Naive thymus-derived CD4-positive, alpha-beta T cell (primary cell): Measurements from ENCODE around the gene SEPTIN12. TPM values are rescaled to one million over a fixed set of nuclear protein-coding genes. Genes with fewer than 3 reads are reported as not detected.
"Not testable (repeated sequence)": the region's sequence is repeated elsewhere in the genome, so short reads cannot be mapped to it uniquely, and the experiment has no call there.

ENCODE experiments used
- ATAC-seq: fragments of 150-1000 bp; cut with Tn5 transposase; 2 replicates; pipeline ENCODE4 v1.10.0; 2021; ENCODE audit warnings: mild to moderate bottlenecking, moderate library complexity
- CTCF ChIA-PET: fragments of 350-600 bp; sonication (Branson Sonifier 250); formaldehyde crosslinking; loops from one replicate; lab custom pipeline; 2021; ENCODE audit warnings: antibody characterized with exemption; lab: Charles Lee
- POLR2A ChIA-PET: fragments of 350-600 bp; sonication (Branson Sonifier 250); formaldehyde crosslinking; loops from one replicate; lab custom pipeline; 2021; ENCODE audit warnings: antibody characterized with exemption, inconsistent platforms; lab: Charles Lee
- DNase-seq, 9 donors: peaks; one replicate each; pipeline versions ENCODE4 v3.0.0 to v3.0.0-alpha.2; 2020 to 2022; ENCODE audit warnings: mixed read lengths in 1 of 9
- H3K27ac ChIP-seq: one replicate; pipeline ENCODE4 v1.7.0; 2013; ENCODE audit warnings: mild to moderate bottlenecking, low read depth, low read length, moderate library complexity
- H3K27me3 ChIP-seq, 2 donors: one replicate each; pipeline ENCODE4 v1.7.0; 2013; ENCODE audit warnings: low read length in 2 of 2, mild to moderate bottlenecking in 2 of 2, moderate library complexity in 2 of 2; ENCODE audit not compliant: control insufficient read depth in 2 of 2, insufficient read depth in 2 of 2
- H3K36me3 ChIP-seq, 3 experiments: 1 replicate in 2 of 3; 2 replicates in 1 of 3; pipeline ENCODE4 v1.7.0; 2013; ENCODE audit warnings: low read length in 3 of 3, mild to moderate bottlenecking in 3 of 3, moderate library complexity in 1 of 3; ENCODE audit not compliant: insufficient read depth in 3 of 3, control insufficient read depth in 2 of 3
- H3K4me1 ChIP-seq, 2 donors: one replicate each; pipeline ENCODE4 v1.7.0; 2013; ENCODE audit warnings: low read length in 2 of 2, mild to moderate bottlenecking in 2 of 2, moderate library complexity in 1 of 2; ENCODE audit not compliant: control insufficient read depth in 2 of 2, insufficient read depth in 2 of 2
- H3K4me3 ChIP-seq: 2 replicates; pipeline ENCODE4 v1.7.0; 2013; ENCODE audit warnings: mild to moderate bottlenecking, low read length
- H3K9me3 ChIP-seq, 3 experiments: 1 replicate in 2 of 3; 2 replicates in 1 of 3; pipeline ENCODE4 v1.7.0; 2013; ENCODE audit warnings: low read length in 3 of 3; ENCODE audit not compliant: control insufficient read depth in 2 of 3
- H3K27ac Mint-ChIP-seq, 9 donors: one replicate each; pipeline ENCODE4 v1.8.0; 2020 to 2022; ENCODE audit warnings: mixed read lengths in 9 of 9, mild to moderate bottlenecking in 8 of 9, moderate library complexity in 5 of 9, inconsistent platforms in 2 of 9
- H3K27me3 Mint-ChIP-seq, 5 donors: one replicate each; pipeline ENCODE4 v1.8.0; 2021 to 2022; ENCODE audit warnings: mixed read lengths in 5 of 5, mild to moderate bottlenecking in 1 of 5
- H3K36me3 Mint-ChIP-seq, 5 donors: one replicate each; pipeline ENCODE4 v1.8.0; 2020 to 2022; ENCODE audit warnings: mixed read lengths in 5 of 5, mild to moderate bottlenecking in 3 of 5, inconsistent platforms in 1 of 5
- H3K4me1 Mint-ChIP-seq, 7 donors: one replicate each; pipeline ENCODE4 v1.8.0; 2020 to 2022; ENCODE audit warnings: mixed read lengths in 7 of 7, mild to moderate bottlenecking in 3 of 7, inconsistent platforms in 1 of 7
- H3K4me3 Mint-ChIP-seq, 10 donors: one replicate each; pipeline ENCODE4 v1.8.0; 2020 to 2022; ENCODE audit warnings: mild to moderate bottlenecking in 10 of 10, mixed read lengths in 10 of 10, moderate library complexity in 6 of 10, inconsistent platforms in 2 of 10
- H3K9me3 Mint-ChIP-seq, 11 donors: one replicate each; pipeline ENCODE4 v1.8.0; 2020 to 2022; ENCODE audit warnings: mixed read lengths in 11 of 11, mild to moderate bottlenecking in 4 of 11, inconsistent platforms in 1 of 11, moderate library complexity in 1 of 11
- intact Hi-C, 2 donors: fragments of 100-400 bp; cut with micrococcal nuclease; formaldehyde crosslinking; loops; one replicate each; pipeline ENCODE4 v1.15.1; 2023
- polyA plus RNA-seq, 2 donors: library from polyadenylated mRNA; unstranded; fragments of 300-500 nt; fragmentation: Illumina TruSeq; gene quantifications; one replicate each; pipeline ENCODE4 v1.2.3, GENCODE V29; 2021
- total RNA-seq, 6 experiments: library from RNA in 5 of 6; stranded (reverse) in 5 of 6; gene quantifications; 1 replicate in 5 of 6; 2 replicates in 1 of 6; pipeline ENCODE4 v1.2.3 and lab custom pipeline; 2021 to 2026

The SEPTIN12 gene
- total and polyA plus RNA-seq, 7 experiments from 2014 or later, result not detected

DNA sequence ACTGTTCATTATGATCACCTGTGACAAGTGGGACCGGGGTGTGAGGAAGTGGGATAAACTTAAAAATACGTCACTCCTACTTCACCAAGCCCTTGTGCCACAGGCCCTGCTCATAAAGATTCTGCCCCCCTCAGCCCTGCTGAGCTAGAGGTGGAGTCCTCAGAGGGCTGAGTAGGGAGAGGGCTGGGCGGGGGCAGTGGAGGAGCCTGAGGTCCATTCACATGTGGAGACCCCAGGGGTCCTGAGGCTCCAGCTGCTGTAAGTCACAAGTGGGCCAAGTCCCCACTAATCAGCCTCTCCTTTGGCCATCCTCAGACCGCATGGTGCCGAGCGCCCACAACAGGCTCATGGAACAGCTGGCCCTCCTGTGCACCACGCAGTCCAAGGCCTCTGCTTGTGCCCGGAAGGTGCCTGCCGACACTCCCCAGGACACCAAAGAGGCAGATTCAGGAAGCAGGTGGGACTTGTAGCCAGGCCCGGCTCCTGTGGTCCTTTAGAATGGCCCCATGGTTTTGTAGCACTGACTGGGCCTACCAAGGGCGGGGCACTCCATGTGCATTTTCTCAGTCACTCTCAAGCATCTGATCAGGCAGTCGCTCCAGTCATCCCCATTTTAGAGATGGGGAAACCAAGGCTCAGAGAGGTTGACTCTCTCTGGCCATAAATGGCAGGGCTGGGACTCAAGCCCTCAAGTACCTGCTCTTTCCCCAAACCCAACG lies 43.4 kb downstream of the SEPTIN12 start:
- POLR2A ChIA-PET, result interaction anchor here (0.7 kb wide), 1 partner anchor 10 kb away, joined by 5 read pairs; the partner anchor contains the start of gene DNAAF8
- H3K4me1 ChIP-seq, result peaks cover 0 to 15% of the 10 kb centered on the region in 2 donors
- H3K36me3 ChIP-seq, result no peaks in the 10 kb centered on the region
- DNase-seq (no peak), ATAC-seq (no peak)
- no peak overlapping the region for H3K27ac ChIP-seq
- no peaks in the 10 kb centered on the region for H3K27me3 Mint-ChIP-seq
- peaks cover 13 to 50% (median 18%) of the 10 kb centered on the region in 7 donors for H3K4me1 Mint-ChIP-seq
- no peaks in the 10 kb centered on the region for H3K27me3 ChIP-seq
- H3K36me3 Mint-ChIP-seq, result no peaks in the 10 kb centered on the region
- H3K4me3 ChIP-seq, result no peak overlapping the region
- intact Hi-C loops, result no loop called here
- H3K9me3 Mint-ChIP-seq, result no peaks in the 10 kb centered on the region
- no peak overlapping the region for H3K4me3 Mint-ChIP-seq
- no peak overlapping the region for H3K27ac Mint-ChIP-seq
- CTCF ChIA-PET, result interaction anchor here (0.6 kb wide), 1 partner anchor 61 kb away, joined by 3 read pairs; no protein-coding TSS in a partner anchor
- no peaks in the 10 kb centered on the region for H3K9me3 ChIP-seq

DNA sequence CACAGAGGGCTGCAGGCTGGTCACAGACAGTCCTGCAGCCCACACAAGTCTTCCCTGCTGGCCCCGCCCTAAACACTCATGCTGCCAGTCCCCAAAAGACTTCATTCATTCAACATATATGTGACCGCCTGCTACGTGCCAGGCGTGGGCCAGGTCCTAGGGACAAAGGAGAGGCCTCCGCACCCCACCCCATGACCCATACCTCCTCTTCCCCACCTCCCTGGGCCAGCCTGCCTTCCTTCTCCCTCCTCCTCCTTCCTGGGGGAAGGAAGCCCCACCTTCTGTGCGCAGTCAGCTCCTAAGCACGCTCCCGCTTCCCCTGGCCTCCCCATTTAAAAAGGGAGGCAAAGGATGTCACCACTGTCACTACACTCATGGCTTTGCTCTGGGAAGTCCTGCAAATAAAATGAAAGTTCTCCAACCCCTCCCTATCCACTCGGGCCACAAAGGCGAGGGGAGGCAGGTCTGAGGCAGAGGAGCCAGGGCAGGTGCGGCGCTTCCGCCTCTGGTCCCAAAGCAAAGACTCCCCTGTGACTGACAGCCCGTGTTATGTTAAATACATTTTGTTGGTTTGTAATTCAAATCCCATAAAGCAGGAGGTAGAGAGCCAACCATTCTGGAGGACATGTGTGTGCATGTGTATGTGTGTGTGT lies 44.8 kb downstream of the SEPTIN12 start:
- Histone ChIP-seq H3K27me3 (no peaks in the 10 kb centered on the region), H3K36me3 (no peaks in the 10 kb centered on the region), H3K4me1 (peaks cover 0 to 11% of the 10 kb centered on the region in 2 donors), H3K27ac (no peak overlapping the region), H3K9me3 (no peaks in the 10 kb centered on the region), H3K4me3 (no peak overlapping the region)
- Mint-ChIP-seq H3K9me3 (no peaks in the 10 kb centered on the region), H3K27ac (peak overlapping the region in 6 of 9 donors; percentile 34 to 79 (median 47)), H3K4me3 (peak overlapping the region; percentile 37 to 83 (median 73)), H3K27me3 (no peaks in the 10 kb centered on the region), H3K36me3 (no peaks in the 10 kb centered on the region), H3K4me1 (peaks cover 13 to 39% (median 16%) of the 10 kb centered on the region in 7 donors)
- ChIA-PET POLR2A (interaction anchor here (0.7 kb wide), 1 partner anchor 9 kb away, joined by 5 read pairs; the partner anchor contains the start of gene DNAAF8), CTCF (no interaction called here)
- DNase-seq (no peak), ATAC-seq (no peak)
- intact Hi-C loops, result no loop called here

DNA sequence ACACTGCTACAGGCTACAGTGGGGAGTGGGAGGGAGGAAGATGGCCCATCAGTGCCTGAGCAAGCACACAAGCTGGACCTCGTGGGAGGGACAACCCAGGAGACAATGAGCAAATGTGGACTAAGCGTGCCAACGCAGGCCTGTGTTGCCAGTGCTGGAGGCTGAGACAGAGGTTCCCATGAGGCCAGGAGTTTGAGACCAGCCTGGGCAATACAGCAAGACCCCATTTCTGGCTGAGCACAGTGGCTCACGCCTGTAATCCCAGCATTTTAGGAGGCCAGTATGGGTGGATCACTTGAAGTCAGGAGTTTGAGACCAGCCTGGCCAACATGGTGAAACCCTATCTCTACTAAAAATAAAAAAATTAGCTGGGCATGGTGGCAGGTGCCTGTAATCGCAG lies 49.8 kb downstream of the SEPTIN12 start:
- Mint-ChIP-seq H3K27ac (peak overlapping the region in 1 of 9 donors; percentile 52), H3K4me1 (peaks cover 9 to 21% (median 13%) of the 10 kb centered on the region in 7 donors)
- H3K36me3 Mint-ChIP-seq, DNase-seq, H3K36me3 ChIP-seq, H3K9me3 ChIP-seq, H3K27ac ChIP-seq, H3K4me3 ChIP-seq, H3K9me3 Mint-ChIP-seq, ATAC-seq, CTCF ChIA-PET, H3K27me3 ChIP-seq, H3K27me3 Mint-ChIP-seq, H3K4me1 ChIP-seq, H3K4me3 Mint-ChIP-seq: not testable (repeated sequence)
- POLR2A ChIA-PET, result interaction anchor here (0.6 kb wide), 1 partner anchor 550 kb away, joined by 4 read pairs; no protein-coding TSS in a partner anchor
- intact Hi-C loops, result loop anchor here in 1 of 2 donors (10.0 kb wide), 2 partner anchors 384 to 464 kb away; partner anchors contain the start of genes PAM16 and TFAP4

DNA sequence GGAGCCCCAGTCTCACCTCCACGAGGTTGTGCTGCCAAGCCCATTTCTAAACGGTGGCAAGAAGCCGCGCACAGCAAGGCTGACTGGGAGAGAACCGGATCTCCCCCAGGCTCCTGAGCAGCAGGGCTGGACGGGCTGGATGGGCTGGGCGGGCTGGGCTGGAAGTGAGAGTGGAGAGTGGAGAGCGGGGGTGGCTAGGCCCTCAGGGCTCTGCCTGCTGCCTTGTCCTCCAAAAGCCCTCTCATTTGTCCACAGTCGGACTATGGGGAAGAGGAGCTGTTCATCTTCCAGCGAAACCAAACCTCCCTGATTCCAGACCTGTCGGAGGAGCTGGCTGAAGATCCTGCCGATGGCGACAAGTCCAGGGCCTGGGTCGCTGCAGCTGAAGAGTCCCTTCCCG lies 50.6 kb downstream of the SEPTIN12 start:
- ChIA-PET CTCF (no interaction called here), POLR2A (interaction anchor here (0.7 kb wide), 1 partner anchor 20 kb away, joined by 5 read pairs; no protein-coding TSS in a partner anchor)
- H3K27me3 ChIP-seq, result no peaks in the 10 kb centered on the region
- no peak for DNase-seq
- peaks cover 0 to 3% (median 0%) of the 10 kb centered on the region in 5 donors for H3K27me3 Mint-ChIP-seq
- H3K27ac Mint-ChIP-seq, result no peak overlapping the region
- peaks cover 9 to 21% (median 18%) of the 10 kb centered on the region in 7 donors for H3K4me1 Mint-ChIP-seq
- H3K9me3 Mint-ChIP-seq, result no peaks in the 10 kb centered on the region
- H3K4me3 ChIP-seq, result no peak overlapping the region
- H3K27ac ChIP-seq, result no peak overlapping the region
- ATAC-seq, result no peak
- peaks cover 0 to 3% (median 0%) of the 10 kb centered on the region in 5 donors for H3K36me3 Mint-ChIP-seq
- intact Hi-C loops, result loop anchor here in 1 of 2 donors (10.0 kb wide), 2 partner anchors 383 to 463 kb away; partner anchors contain the start of genes PAM16 and TFAP4
- no peaks in the 10 kb centered on the region for H3K9me3 ChIP-seq
- no peak overlapping the region for H3K4me3 Mint-ChIP-seq
- H3K4me1 ChIP-seq, result peaks cover 6 to 9% of the 10 kb centered on the region in 2 donors
- H3K36me3 ChIP-seq, result peaks cover 0 to 5% (median 0%) of the 10 kb centered on the region in 3 experiments

DNA sequence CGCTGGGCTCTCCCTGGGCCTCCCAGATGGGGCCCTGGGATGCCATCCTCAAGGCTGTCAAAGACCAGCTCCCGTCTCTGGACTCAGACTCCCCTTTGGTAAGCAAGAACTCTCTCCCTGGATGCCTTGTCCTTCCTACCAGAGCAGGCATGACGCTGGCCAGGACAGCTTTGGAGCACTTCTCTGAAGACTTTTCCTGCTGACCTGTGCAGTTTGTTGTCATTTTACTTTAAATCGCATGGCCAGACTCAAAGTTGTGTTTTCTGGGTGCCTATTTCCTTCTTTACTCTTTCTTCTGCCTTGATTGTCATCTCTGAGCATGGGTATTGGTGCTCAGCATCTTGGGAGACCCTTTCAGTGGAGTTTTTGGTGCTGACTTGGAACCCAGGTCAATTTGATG lies 51.6 kb downstream of the SEPTIN12 start:
- ChIA-PET POLR2A (interaction anchor here (2.4 kb wide), 1 partner anchor 112 kb away, joined by 7 read pairs; the partner anchor contains the start of gene MGRN1), CTCF (no interaction called here)
- Mint-ChIP-seq H3K4me1 (peaks cover 9 to 28% (median 19%) of the 10 kb centered on the region in 7 donors), H3K4me3 (peak overlapping the region in 2 of 10 donors; percentile 36 to 63), H3K27ac (peak overlapping the region in 1 of 9 donors; percentile 65), H3K9me3 (no peaks in the 10 kb centered on the region), H3K36me3 (peaks cover 0 to 3% (median 0%) of the 10 kb centered on the region in 5 donors), H3K27me3 (peaks cover 0 to 3% (median 0%) of the 10 kb centered on the region in 5 donors)
- intact Hi-C loops, result loop anchor here in 1 of 2 donors (10.0 kb wide), 2 partner anchors 382 to 462 kb away; partner anchors contain the start of genes PAM16 and TFAP4
- Histone ChIP-seq H3K36me3 (peaks cover 0 to 5% (median 0%) of the 10 kb centered on the region in 3 experiments), H3K27ac (no peak overlapping the region), H3K4me3 (no peak overlapping the region), H3K4me1 (peaks cover 6 to 9% of the 10 kb centered on the region in 2 donors), H3K27me3 (no peaks in the 10 kb centered on the region), H3K9me3 (no peaks in the 10 kb centered on the region)
- DNase-seq, result no peak
- ATAC-seq, result no peak
